GM10248 (cell line): ENCODE measurements around the gene NTM.

ENCODE experiments used
- CTCF ChIA-PET: fragments of 300-600 bp; sonication (Branson Sonifier 250); formaldehyde crosslinking; extraction: SDS; loops from one replicate; lab custom pipeline; 2021; ENCODE audit warnings: antibody characterized with exemption; lab: Yijun Ruan, JAX
- POLR2A ChIA-PET: fragments of 350-650 bp; sonication (Branson Sonifier 250); formaldehyde crosslinking; extraction: SDS; loops from one replicate; lab custom pipeline; 2020; ENCODE audit warnings: antibody characterized with exemption; lab: Yijun Ruan, JAX
- DNase-seq: peaks from one replicate; pipeline ENCODE4 v3.0.0; 2012; ENCODE audit errors: extremely low spot score
- TF ChIP-seq, protein P1 (sequence below): IDR thresholded peaks from 2 replicates; pipeline ENCODE4 v1.5.1; 2012; ENCODE audit warnings: mild to moderate bottlenecking, low read depth; ENCODE audit errors: extremely low read depth, missing control alignments, control extremely low read depth

The NTM gene

DNA sequence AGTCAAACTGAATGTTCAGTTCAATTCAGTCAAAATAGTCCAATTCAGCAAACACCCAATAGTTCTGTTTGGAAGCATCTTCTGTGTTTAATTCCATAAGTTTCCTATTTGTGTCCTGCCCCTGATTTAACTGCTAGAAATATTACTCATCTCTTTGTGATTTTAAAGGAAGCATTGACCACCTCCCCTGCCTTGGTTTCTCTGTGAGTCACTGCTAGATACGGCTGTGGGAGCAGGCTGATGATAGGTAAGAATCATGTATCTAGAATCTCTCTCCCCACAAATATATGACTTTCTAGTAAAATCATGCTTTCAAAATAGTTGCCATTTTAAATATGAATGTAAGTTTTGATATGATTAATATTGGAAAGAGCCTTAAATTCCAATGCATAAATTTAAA lies 888.5 kb downstream of the NTM start:
- CTCF ChIA-PET: no interaction called here
- TF ChIP-seq, protein P1, sequence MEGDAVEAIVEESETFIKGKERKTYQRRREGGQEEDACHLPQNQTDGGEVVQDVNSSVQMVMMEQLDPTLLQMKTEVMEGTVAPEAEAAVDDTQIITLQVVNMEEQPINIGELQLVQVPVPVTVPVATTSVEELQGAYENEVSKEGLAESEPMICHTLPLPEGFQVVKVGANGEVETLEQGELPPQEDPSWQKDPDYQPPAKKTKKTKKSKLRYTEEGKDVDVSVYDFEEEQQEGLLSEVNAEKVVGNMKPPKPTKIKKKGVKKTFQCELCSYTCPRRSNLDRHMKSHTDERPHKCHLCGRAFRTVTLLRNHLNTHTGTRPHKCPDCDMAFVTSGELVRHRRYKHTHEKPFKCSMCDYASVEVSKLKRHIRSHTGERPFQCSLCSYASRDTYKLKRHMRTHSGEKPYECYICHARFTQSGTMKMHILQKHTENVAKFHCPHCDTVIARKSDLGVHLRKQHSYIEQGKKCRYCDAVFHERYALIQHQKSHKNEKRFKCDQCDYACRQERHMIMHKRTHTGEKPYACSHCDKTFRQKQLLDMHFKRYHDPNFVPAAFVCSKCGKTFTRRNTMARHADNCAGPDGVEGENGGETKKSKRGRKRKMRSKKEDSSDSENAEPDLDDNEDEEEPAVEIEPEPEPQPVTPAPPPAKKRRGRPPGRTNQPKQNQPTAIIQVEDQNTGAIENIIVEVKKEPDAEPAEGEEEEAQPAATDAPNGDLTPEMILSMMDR: no peak
- POLR2A ChIA-PET: no interaction called here
- no peak for DNase-seq

DNA sequence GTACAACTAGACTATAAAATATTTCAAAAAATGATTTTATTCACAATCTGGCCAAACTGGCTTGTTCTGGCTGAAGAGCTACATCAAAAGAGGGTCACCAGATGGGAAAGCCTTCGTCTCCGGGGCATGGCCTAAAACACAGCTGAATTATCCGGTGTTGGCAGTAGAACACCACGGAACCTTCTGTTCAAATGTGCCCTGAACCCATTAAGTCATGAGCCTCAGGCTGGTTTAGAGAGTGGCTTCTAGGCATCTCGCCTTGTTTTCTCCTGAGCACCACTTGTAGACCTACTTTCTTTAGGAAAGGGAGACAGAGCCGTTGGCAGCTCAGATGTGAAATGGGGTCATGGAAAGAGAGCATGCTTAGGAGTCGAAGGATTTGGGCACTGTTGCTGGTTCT lies 890.2 kb downstream of the NTM start:
- ChIA-PET CTCF (interaction anchor here (2.4 kb wide), 1 partner anchor 18 kb away, joined by 8 read pairs; no protein-coding TSS in a partner anchor), POLR2A (no interaction called here)
- TF ChIP-seq, protein P1: no peak
- DNase-seq: no peak

DNA sequence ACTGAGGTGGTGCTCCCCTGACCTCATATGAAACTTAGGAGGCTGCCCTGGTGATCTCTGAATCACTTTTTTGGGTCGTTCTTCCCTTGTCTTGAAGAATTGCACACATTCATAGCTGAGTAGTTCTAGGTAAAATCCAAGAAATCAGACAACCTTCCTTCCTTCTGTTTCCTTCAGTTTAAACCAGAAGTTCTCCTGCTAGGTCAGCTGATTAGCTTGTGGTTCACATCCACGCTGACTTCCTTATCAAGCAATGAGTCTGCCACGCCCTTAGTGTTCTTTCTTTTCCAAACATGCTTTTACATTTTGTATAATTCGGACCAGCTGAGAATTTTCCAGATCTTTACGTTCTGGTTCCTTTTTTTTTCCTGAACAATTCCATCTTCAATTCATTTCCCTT lies 892.8 kb downstream of the NTM start:
- CTCF ChIA-PET: interaction anchor here (0.8 to 2.7 kb wide), 3 partner anchors 11 to 49 kb away, joined by 3 to 7 read pairs (median 3); no protein-coding TSS in a partner anchor
- TF ChIP-seq, protein P1: no peak
- DNase-seq: no peak
- POLR2A ChIA-PET: no interaction called here

DNA sequence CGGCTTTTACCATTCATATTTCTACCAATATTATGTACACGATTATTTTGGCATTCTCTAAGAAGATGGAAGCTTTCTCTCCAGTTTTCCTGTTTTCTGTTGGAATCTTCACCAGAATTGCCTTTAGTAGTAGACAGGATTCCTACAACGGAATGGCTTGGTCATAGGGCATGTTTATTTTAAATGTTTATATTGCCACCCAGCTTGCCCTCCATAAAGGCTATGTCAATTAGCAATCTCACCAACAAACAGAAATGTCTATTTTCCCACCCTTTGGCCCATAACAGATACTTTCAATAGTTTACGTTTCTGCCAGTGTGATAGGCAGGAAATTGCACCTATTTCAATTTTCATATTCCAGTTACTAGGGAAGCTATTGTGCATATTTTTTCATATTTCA lies 893.5 kb downstream of the NTM start:
- CTCF ChIA-PET: interaction anchor here (0.8 to 2.7 kb wide), 2 partner anchors 37 to 49 kb away, joined by 3 to 7 read pairs; no protein-coding TSS in a partner anchor
- POLR2A ChIA-PET: no interaction called here
- no peak for DNase-seq
- TF ChIP-seq, protein P1: no peak

DNA sequence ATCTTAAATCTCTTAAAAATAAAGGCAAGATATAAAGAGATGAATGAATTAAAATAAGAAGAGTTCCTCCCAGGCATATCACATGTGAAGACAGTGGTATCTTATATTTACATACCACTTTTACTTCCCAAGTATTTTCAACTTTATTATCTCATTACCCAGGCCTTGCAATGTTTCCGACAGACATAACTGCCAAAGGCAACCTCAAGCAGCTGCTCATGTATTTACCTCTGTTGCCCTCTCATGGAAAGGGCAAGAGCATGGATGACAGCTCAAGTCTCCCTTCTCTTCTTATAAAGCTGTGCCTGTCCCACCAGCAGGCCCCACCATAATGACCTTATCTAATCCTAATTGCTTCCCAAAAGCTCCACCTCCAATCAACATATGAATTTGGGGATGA lies 894.2 kb downstream of the NTM start:
- ChIA-PET CTCF (interaction anchor here (2.7 kb wide), 1 partner anchor 48 kb away, joined by 7 read pairs; no protein-coding TSS in a partner anchor), POLR2A (no interaction called here)
- TF ChIP-seq, protein P1: no peak
- no peak for DNase-seq

DNA sequence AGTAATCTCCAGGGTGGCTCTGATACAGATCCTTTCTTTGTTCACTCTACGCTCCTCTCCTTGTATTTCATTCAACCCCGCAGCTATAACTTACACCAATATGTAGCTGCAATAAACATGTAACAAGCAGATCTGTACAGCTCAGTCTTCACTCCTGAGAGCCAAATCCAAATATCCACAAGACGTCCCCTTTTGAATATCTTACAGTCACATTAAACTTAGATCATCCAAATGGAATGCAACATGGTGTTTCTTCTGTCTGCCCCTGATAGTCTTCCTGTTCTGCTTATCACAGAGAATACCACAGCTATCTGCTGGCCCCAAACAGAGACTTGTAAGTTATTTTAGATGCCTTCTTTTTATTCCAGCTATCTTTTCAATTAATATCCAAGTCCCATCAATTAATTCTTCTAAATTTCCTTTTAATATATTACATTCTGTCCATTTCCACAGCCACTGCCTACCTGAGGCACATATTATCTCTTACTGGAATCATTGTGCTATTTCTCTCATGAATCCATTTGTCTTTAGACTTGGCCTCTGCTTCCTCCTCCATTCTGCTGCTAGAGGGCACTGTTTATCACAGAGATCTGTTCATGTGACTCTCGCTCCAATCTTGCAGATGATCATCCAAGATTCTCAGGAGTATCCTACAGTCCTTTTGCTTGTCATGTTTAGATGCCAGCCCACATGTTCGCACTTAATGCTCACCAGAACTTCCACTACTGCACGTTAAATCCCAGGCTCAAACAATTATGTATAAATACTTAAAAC lies 908.6 kb downstream of the NTM start:
- peak; percentile 32 for DNase-seq
- TF ChIP-seq, protein P1: peak; percentile 54
- POLR2A ChIA-PET: no interaction called here
- CTCF ChIA-PET: interaction anchor here (0.8 to 1.7 kb wide), 12 partner anchors 12 to 662 kb away, joined by 3 to 9 read pairs (median 4); no protein-coding TSS in a partner anchor
